Activated CD4-positive, alpha-beta T cell treated with anti-CD3 and anti-CD28 coated beads for 1 hour (primary cell): ENCODE measurements around the gene RAB5IF.
A peak's percentile ranks its signal among the peaks of the same experiment; 100 is the strongest.
"Not testable (repeated sequence)": the region's sequence is repeated elsewhere in the genome, so short reads cannot be mapped to it uniquely, and the experiment has no call there.

Experiments used
- DNase-seq: peaks from one replicate; pipeline ENCODE4 v3.0.0-alpha.2; 2020

RAB5IF gene, protein sequence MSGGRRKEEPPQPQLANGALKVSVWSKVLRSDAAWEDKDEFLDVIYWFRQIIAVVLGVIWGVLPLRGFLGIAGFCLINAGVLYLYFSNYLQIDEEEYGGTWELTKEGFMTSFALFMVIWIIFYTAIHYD

DNA sequence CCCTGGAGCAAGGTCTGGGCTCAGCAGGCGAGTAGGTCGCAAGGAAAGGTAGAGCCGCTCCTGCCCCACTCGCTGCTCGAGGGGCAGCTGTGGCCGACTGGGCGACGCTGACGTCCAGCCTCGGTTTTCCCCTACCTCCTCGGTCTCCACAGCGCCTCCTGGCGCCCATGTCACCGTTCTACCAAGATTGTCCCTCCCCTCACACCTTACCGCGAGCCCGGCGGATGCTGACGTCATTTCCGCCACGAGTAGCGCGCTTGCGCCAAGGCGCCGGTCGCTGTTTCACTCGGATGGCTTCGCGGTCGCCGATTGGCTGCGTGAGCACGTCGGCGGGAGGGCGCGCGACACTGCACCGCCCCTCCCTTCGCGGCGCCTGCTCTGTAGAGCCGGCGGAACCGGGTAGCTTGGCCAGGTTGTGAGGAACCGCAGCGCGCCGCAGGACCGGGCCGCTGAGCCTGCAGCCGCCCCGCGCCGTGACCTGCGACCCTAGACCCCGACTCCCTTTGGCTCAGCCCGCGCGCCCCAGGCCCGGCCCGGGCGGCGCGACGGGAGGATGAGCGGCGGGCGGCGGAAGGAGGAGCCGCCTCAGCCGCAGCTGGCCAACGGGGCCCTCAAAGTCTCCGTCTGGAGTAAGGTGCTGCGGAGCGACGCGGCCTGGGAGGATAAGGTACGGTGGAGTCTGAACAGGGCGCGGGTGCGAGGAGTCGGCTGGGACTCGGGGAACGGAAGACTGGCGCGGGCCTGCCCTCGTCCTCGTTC lies at the start of gene RAB5IF:
Gene RAB5IF, plus strand, starts transcription at position 381 of the 759 bp plus-strand sequence. Its CDS starts 173 bp downstream, at position 554.
- peak; percentile 99 for DNase-seq

DNA sequence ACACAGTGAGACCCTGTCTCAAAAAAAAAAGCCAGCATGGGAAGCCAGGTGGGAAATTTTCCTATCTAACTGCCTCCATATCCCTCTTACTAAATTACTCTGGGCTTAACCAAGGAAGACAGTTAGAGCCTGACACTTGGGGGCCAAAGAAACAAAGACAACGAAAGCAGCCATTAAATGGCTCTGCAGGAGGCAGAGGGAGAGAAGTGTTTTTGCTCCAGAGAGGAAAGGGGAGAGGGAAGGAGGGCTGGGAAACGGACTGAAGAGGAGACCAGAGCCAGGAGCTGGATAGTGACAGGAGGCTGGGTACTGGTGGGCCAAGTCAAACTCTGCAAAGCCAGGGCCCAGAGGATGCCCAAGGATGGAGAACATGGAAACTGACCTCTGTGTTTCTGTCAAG lies 42.9 kb upstream of the RAB5IF start:
- DNase-seq: no peak

DNA sequence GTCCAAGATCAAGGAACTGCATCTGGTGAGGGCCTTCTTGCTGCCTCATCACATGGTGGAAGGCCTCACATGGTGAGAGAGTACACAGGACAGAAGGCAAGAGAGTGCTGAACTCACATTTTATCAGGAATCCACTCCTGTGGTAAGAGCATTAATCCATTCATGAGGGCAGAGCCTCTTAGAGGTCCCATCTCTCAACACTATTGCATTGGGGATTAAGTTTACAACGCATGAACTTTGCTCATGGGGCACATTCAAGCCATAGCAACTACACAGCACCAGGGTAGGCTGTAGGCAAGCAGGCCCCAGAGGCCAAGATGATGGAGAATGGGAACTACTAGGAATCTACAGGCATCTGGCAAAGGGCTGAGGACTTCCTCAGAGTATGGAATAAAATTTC lies 42.2 kb upstream of the RAB5IF start:
- DNase-seq: no peak

DNA sequence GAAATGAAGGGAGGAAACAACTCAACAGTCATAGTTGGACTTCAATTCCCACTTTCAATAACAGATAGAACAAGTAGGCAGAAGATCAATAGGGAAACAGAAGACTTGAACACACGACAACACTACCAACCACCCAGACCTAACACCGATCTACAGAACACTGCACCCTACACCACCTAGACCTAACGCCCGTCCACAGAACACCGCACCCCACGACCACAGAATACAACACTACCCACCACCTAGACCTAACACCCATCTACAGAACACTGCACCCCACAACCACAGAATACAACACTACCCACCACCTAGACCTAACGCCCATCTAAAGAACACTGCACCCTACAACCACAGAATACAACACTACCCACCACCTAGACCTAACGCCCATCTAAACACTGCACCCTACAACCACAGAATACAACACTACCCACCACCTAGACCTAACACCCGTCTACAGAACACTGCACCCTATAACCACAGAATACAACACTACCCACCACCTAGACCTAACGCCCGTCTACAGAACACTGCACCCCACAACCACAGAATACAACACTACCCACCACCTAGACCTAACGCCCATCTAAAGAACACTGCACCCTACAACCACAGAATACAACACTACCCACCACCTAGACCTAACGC lies 41.4 kb upstream of the RAB5IF start:
- not testable (repeated sequence) for DNase-seq

DNA sequence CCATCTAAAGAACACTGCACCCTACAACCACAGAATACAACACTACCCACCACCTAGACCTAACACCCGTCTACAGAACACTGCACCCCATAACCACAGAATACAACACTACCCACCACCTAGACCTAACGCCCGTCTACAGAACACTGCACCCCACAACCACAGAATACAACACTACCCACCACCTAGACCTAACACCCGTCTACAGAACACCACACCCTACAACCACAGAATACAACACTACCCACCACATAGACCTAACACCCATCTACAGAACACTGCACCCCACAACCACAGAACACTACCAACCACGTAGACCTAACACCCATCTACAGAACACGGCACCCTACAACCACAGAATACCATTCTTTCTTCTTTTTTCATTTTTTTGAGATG lies 40.9 kb upstream of the RAB5IF start:
- DNase-seq: not testable (repeated sequence)

DNA sequence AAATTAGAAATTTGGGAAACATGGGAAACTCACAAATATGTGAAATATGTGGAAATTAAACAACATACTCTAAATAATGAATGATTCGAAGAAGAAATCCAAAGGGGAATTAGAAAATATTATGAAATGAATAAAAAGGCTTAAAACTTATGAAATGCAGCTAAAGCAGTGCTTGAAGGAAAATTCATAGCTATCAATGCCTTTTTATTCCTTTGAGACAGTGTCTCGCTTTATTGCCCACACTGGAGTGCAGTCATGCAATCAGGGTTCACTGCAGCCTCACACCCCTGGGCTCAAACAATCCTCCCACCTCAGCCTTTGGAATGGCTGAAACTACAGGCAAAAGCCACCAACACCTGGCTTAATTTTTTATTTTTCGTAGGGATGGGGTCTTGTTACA lies 40.1 kb upstream of the RAB5IF start:
- no peak for DNase-seq

DNA sequence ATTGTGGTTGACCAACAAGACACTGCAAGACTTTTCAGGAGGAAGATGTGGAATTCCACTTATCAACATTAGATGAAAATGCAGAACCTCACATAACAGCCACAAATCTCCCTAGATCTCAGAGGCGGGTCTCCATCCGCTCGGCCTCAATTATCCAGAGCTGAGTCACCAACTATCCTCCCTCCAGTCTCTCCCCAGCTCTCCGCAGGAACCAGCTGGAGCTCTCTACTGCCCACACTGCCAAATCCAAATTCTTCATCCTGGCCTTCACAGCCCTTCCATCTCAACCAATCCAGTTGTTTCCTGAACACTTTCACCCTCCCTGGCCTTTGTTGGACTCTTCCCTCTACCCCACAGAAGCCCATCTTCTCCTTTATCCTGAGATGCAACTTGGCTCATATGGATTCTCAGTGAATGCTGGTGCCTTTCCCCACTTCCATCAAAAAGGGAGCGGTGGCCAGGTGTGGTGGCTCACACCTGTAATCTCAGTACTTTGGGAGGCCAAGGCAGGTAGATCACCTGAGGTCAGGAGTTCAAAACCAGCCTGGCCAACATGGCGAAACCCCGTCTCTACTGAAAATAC lies 35.6 kb upstream of the RAB5IF start:
- DNase-seq: no peak

DNA sequence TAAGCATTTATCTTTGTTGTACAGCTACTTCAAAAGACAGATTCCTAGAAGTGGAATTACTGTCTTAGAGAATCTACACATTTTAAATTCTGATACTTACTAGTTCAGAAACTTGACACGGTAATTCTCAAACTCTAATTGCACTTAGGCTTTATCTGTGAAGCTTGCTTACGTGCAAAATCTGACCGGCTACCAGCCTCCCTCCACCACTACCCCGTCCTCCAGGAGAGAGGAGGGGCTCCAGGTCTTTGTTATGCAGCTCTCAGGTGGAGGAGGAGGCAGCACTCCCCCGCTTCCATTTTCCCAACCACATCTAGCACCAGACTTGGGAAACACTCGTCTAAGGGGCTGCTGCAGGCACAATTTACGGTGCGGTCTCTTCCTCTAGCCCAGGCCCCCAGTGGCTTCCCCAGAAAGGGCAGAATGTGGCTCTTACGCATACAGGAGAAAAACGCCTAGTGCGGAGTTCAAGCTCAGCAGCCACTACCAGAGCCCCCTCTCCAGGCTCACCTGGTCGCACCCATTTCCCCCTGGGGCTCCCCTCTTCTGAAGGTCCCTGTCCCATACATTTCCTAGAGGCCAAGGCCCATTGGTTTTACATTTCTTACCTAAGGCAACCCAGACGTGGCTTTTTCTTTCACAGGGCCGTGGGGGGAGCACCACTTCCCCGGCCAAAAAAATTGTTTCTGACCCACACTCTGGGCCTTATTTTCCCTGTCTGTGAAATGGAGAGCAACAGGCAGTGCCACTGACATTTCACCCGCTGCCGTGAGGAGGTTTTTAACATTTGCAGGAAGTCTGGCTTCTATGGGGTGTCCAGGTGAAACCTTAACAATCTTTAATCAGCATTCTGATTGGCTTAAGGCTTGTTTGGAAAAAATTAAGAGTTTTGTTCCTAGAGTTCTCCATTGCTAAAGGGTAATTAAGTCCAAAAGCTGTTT lies 33.7 kb upstream of the RAB5IF start:
- no peak for DNase-seq

DNA sequence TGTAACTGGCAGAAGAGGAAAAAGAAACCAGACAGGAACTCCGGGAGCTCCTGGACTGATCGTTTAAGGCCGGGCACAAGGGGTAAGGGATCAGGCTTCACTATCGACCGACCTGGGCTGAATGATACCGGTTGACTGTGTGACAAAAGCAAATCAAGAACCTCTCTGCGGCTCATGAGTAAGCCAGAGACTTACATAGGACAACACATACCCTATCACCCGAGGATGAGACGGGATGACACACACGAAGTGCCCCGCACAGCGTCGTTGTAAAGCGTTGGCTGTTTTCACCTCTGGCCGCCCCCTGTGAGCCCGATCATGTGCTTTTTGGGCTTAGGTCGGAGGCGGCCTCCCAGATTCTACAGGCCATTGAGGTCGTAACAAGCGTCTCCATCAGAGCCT lies 32.9 kb upstream of the RAB5IF start:
- DNase-seq: peak; percentile 62

DNA sequence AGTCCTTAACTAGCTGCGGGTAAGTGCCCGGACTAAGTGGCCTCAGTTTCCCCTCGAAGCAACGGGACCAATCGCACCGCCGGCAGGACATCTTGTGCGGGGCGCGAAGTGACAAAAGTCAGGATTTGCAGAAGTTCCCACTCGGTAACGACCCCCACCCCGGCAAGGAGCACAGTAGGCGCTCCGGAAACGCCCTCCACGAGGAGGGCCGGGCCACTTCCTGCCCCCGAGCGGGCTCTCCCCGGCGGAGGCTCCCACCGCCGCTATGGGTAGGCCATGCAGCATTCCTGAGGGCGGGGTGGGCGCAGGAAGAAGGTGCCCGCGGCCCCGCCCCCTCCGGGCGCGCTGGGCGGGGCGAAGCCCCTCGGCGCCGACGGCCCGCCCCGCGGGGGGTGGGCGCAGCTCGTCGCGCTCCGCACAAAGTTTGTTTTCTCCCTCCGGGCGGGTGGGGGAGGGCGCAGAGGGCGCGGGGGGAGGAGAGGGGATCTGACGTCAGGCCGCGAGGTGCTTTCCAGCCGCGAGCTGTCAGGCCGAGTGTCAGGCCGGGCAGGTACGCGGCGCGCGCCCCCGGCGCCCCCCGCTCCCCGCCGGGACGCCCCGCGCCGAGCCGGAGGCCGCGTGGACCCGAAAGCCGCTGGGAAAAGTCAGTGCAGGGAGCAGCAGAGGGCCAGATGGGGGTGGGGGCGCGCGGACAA lies 32.3 kb upstream of the RAB5IF start, which contains the start of gene TGIF2:
Gene TGIF2, plus strand, starts transcription at position 495 of the 695 bp plus-strand sequence. CDS start 5,178 bp downstream, outside the sequence.
- peak; percentile 84 for DNase-seq

DNA sequence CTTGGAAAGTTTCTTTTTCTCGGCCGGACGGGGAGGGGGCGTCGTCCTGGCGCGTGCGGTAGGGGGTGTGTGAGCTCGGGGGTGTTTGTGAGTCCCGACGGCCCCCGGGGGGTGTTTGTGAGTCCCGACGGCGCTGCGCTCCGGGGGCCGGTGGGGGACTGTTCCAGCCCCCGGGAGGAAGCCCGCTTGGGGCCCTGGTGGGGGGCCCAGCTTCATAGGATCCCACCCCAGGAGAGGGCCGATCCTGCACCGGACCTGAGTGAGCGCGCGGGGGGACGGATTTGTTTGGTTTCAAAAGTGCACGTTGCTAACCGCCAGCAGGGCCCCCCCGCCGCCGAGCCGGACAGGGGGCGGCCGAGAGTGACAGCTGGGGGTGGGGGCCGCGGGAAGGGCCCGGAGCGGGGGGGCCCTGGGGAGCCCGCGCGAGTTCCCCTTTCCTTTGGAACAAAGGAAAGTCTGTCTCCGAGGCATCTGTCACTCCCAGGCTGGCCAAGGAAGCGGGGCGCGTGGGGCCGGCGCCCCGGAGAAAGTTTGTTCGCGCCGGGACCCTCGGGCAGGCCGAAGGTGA lies 31.7 kb upstream of the RAB5IF start:
- no peak for DNase-seq

DNA sequence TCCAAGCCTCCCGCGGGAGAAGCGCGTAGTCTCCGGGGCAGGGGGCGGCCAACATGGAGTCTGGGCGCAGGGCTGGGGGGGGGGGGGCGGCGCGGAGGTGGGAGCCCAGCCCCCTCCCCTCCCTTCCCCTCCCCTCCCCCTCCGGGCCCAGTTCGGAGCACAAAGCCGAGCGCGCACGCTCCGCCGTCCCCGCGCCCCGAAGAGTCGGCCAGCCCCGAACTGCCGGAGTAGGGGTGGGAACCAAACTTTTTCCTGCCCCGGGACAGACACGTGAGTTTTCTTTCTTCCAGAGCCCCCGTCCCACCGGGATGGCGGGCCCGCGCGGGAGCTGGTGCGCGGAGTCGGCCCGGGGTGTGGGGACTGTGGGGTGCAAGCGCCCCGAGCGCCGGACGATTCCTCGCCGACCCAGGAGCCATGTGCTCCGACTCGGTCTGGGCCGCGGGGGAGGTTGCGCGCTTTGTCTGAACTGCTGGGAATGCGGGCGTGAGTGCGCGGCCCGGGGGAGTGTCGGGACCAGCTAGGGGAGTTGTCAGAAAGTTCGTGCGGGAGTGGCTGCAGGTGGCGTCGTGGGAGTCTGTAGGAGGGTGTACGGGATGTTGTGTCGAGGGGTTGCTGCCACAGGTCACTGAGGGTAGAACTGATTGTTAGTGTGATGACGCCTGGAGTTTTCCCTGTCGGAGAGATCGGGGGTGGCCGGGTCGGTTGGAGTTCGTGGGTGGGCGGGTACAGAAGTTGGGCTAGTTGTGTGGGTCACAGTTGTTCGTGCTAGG lies 31.0 kb upstream of the RAB5IF start:
- peak; percentile 29 for DNase-seq

DNA sequence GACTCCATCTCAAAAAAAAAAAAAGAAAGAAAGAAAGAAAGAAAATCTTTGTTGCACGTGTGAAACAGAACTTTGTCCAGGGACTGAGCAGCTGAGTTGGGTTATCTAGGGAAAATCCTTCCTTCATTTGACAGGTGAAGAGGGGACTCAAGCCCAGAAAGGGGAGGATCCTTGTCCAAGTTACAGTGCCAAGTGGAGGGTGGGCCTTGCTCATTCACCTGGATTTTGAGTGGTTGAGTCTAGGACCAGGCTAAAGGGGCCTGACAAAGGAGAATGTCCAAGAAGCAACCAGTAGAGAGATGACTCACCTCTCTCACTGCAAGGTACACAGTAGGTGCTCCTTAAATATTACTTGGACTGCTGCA lies 29.5 kb upstream of the RAB5IF start:
- DNase-seq: no peak

DNA sequence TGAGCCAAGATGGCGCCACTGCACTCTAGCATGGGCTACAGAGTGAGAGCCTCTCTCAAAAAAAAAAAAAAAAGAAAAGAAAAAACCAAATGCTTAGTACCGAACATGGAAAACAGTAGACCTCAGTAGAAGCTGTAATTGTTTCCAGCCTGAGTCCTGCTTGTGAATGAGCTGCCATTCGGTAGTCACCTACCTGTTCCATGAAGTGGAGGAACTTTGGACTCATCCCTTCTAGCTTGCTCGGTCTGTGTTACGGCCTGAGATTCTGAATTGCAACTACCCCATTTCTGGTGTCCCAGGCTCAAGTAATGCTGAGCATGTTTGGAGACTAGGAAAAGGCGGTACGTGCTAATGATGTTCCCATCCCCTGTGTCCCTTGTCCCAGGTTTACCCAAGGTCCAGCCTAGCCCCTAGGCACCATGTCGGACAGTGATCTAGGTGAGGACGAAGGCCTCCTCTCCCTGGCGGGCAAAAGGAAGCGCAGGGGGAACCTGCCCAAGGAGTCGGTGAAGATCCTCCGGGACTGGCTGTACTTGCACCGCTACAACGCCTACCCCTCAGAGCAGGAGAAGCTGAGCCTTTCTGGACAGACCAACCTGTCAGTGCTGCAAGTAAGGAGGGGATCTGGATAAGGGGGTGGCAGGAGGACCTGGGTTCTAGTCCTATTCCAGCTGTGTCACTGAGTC lies 27.1 kb upstream of the RAB5IF start:
- no peak for DNase-seq

DNA sequence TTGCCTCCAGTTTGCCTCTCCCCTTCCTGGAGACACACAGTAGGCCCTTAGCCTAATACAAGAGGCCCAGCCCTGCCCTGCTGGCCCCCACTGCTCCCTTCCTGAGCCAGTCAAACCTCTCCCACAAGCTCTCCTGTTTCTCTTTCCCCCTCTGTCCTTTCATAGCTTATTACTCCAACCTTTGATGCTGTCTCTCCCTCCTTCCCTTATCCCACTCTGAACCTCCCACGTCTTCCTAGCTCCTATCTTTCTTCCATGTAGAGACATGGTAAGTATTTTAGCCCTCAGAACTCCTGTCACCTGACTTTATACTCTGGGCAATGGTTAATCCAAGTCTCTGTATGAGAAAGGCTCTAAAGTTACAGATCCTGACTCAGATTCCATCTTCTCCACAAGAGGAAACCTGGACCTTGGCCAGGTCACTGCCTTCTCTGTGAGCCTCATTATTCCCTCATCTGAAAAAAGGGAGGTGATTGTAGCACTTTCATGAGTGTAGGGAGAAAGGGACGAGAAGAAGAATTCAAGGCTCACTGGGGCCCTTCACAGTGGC lies 25.5 kb upstream of the RAB5IF start:
- DNase-seq: no peak

DNA sequence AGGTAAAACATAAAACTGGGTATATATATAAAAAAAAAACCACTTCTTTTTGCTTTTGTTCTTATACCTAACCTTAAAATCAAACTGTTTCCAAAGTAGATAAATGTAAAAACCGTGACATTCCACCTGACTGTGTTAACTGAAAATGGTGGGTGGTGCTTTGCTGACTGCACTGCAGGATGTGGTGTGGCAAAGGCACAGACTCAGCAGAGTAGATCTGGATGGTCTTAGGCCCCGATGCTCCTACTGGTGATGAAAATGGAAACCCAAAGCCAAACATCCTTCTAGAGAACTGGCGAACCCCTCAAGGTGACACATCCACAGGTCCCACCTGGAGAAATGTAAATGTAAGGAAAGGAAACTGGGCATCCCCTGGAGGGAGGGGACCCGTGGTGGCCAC lies 23.3 kb upstream of the RAB5IF start:
- DNase-seq: no peak

DNA sequence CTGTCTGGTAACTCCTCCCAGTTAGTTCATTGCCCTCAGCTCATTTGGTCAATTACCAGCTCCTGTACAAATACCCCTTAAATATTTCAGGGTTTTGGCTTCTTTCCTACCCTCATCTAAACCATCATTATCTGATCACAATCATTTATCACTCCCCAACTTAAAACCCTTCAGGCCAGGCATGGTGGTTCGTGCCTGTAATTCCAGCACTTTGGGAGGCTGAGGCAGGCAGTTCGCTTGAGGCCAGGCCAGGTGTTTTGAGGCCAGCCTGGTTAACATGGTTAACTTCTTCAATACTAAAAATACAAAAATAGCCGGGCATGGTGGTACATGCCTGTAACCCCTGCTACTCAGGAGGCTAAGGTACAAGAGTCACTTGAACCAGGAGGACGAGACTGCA lies 22.8 kb upstream of the RAB5IF start:
- DNase-seq: no peak

DNA sequence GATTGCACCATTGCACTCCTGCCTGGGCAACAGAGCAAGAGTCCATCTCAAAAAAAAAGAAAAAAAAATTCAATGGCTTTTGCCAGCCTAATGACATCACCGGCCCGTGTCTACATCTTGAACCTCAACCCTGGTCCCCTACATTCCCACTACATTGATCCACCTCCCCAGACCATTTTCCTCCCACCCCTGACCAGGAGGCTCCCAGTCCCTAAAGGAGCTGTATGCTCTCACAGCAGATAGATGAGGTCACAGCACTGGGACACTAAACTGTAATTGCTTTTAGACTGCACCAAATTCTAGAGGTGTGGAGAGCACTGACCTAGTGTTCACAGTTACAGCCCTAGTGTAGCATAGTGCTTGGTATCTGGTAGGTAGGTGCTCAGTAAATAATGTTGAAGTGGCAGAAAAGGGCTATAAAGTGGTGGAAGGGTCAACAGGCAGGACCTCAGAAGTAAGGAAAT lies 21.5 kb upstream of the RAB5IF start:
- no peak for DNase-seq

DNA sequence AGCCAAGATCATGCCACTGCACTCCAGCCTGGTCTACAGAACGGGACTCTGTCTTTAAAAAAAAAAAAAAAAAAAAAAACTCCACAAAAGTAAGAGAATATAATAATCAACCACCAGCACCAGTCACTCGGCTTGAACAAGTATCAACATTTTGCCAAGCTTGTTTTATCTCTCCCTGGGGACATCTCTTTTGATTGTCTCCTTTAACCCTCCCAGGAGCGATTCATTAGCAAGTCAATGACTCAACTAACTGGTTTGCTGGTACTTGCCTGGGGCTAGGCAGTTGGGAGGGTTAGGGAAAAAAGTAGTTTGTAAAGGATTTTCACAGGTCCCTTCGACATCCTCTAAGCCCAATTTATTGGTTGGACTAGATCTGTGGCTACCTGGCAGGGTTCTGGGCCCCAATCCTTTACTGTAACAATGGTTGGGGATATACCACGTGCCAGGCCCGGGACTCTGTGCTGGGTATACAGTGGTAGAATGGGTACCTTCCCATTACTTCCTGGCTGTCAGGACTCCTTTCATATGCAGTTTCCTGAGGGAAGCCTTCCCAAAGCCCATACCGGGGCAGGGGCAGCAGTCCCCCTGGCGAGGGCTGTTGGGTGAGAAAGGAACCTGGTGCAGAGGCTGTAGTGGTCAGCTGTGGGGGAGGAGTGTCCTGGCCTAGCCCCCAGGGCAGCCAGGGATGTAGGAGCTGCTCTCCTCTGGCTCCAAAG lies 20.0 kb upstream of the RAB5IF start:
- DNase-seq: no peak
